A549 (cell line): ENCODE results near the gene CFAP92.

Experiments
- CEBPB ChIP-seq, 2 experiments: fragments of >200 bp in 1 of 2; sonication (Bioruptor Twin) in 1 of 2; formaldehyde crosslinking in 1 of 2; IDR thresholded peaks; 2 replicates each; pipeline ENCODE4 v1.6.1; 2012 to 2016
- CTCF ChIP-seq: fragments of >200 bp; sonication (Bioruptor Twin); formaldehyde crosslinking; IDR thresholded peaks from 3 replicates; pipeline ENCODE4 v1.5.1; 2016
- JUNB ChIP-seq: fragments of >200 bp; sonication (Bioruptor Twin); formaldehyde crosslinking; IDR thresholded peaks from 2 replicates; pipeline ENCODE4 v1.6.1; 2016
- MAX ChIP-seq: IDR thresholded peaks from 2 replicates; pipeline ENCODE4 v1.6.1; 2012
- MAZ ChIP-seq: fragments of 150-350 bp; IDR thresholded peaks from 2 replicates; pipeline ENCODE4 v1.6.1; 2014; ENCODE audit warnings: antibody characterized with exemption, low read depth, low read length, borderline replicate concordance
- POLR2A ChIP-seq: IDR thresholded peaks from 2 replicates; pipeline ENCODE4 v1.6.1; 2012; ENCODE audit warnings: mild to moderate bottlenecking, low read length
- RAD21 ChIP-seq, 2 experiments: fragments of >200 bp in 1 of 2; sonication (Bioruptor Twin) in 1 of 2; formaldehyde crosslinking in 1 of 2; IDR thresholded peaks in 1 of 2; conservative IDR thresholded peaks in 1 of 2; 2 replicates in 1 of 2; 3 replicates in 1 of 2; pipeline ENCODE4 v1.6.1; 2012 to 2018; ENCODE audit warnings: inconsistent platforms in 1 of 2
- SMC3 ChIP-seq: fragments of >200 bp; sonication (Bioruptor Twin); formaldehyde crosslinking; IDR thresholded peaks from 3 replicates; pipeline ENCODE4 v1.6.1; 2018; ENCODE audit warnings: inconsistent platforms
- USF2 ChIP-seq: fragments of 450-650 bp; IDR thresholded peaks from 2 replicates; pipeline ENCODE4 v1.6.1; 2014; ENCODE audit warnings: antibody characterized with exemption

- TF ChIP-seq SMC3 (no peak), CTCF (no peak), USF2 (no peak), MAZ (no peak), CEBPB (IDR thresholded peaks at IDR 0.05) (no peak), MAX (no peak), POLR2A (no peak), JUNB (no peak), RAD21 (conservative IDR thresholded peaks at IDR 0.05 in 1 of 2, IDR thresholded peaks at IDR 0.05 in 1 of 2) (no peak)
These were observed 6.4 kb downstream of the CFAP92 start for GRCh38 chr3:128987302-128988100.
